GM12878 (cell line): ENCODE results near the gene CA5A. TPM values are rescaled to one million over a fixed set of nuclear protein-coding genes. Genes with fewer than 3 reads are reported as not detected.

Source experiments
- ATAC-seq: fragments of 200-7000 bp; cut with Tn5 transposase; 3 replicates; pipeline ENCODE4 v1.9.1; 2020; ENCODE audit warnings: mild to moderate bottlenecking, moderate library complexity
- BruUV-seq: library from RNA; stranded (reverse); fragments of 400-500 nt; replicated peaks from 2 replicates; lab custom pipeline; 2021; lab: Mats Ljungman, UMichigan
- CTCF ChIA-PET: fragments of 300-600 bp; sonication (Branson Sonifier 250); formaldehyde crosslinking; extraction: SDS; loops from one replicate; lab custom pipeline; 2021; ENCODE audit warnings: inconsistent platforms; lab: Yijun Ruan, JAX
- POLR2A ChIA-PET: fragments of 350-600 bp; formaldehyde crosslinking; extraction: SDS; loops from one replicate; lab custom pipeline; 2021; ENCODE audit warnings: inconsistent platforms; lab: Charles Lee
- RAD21 ChIA-PET: fragments of 300-600 bp; sonication (Branson Sonifier 250); formaldehyde crosslinking; loops from one replicate; lab custom pipeline; 2023; ENCODE audit warnings: antibody characterized with exemption; ENCODE audit not compliant: unreplicated experiment; lab: Charles Lee
- SMC1A ChIA-PET: fragments of 300-600 bp; sonication (Branson Sonifier 250); formaldehyde crosslinking; loops from one replicate; lab custom pipeline; 2023; ENCODE audit not compliant: unreplicated experiment, uncharacterized antibody; lab: Charles Lee
- DNase-seq: peaks from one replicate; pipeline ENCODE4 v3.0.0-alpha.2; 2011; ENCODE audit warnings: low read depth, low spot score
- FAIRE-seq: peaks from 3 replicates; lab custom pipeline; 2011; peaks lifted over from hg19 to GRCh38; lab: Jason Lieb, UNC
- H2AFZ ChIP-seq: 2 replicates; pipeline ENCODE4 v1.6.0; 2011; ENCODE audit warnings: low read depth, low read length, control low read depth; ENCODE audit not compliant: control insufficient read depth
- H3K27ac ChIP-seq: 2 replicates; pipeline ENCODE4 v1.5.1; 2011; ENCODE audit warnings: control low read depth; ENCODE audit not compliant: control insufficient read depth, insufficient read depth
- H3K27me3 ChIP-seq, 2 experiments: replicated peaks in 1 of 2; 2 replicates each; pipeline versions ENCODE4 v1.6.0 to v1.6.1; 2011; ENCODE audit warnings: low read length in 1 of 2; ENCODE audit not compliant: control insufficient read depth in 2 of 2, insufficient read depth in 2 of 2
- H3K36me3 ChIP-seq, 2 experiments: 2 replicates each; pipeline ENCODE4 v1.5.1; 2011; ENCODE audit warnings: low read length in 1 of 2; ENCODE audit not compliant: control insufficient read depth in 2 of 2, insufficient read depth in 2 of 2
- H3K4me1 ChIP-seq: 2 replicates; pipeline ENCODE4 v1.6.1; 2011; ENCODE audit warnings: mild to moderate bottlenecking, low read length, moderate library complexity, mixed read lengths; ENCODE audit not compliant: control insufficient read depth, insufficient read depth
- H3K4me2 ChIP-seq: 2 replicates; pipeline ENCODE4 v1.6.0; 2011; ENCODE audit warnings: control low read depth; ENCODE audit not compliant: control insufficient read depth, insufficient read depth
- H3K4me3 ChIP-seq: fragments of 200-600 bp; sonication (generic); 2 replicates; pipeline ENCODE4 v1.5.1; 2016
- H3K79me2 ChIP-seq: 2 replicates; pipeline ENCODE4 v1.6.0; 2011; ENCODE audit warnings: low read length; ENCODE audit not compliant: control insufficient read depth, insufficient read depth
- H3K9ac ChIP-seq: 2 replicates; pipeline ENCODE4 v1.8.0; 2011; ENCODE audit warnings: low read length, control low read depth, mixed read lengths; ENCODE audit not compliant: control insufficient read depth, insufficient read depth
- H3K9me3 ChIP-seq: replicated peaks from 3 replicates; pipeline ENCODE4 v1.5.1; 2011; ENCODE audit warnings: mild to moderate bottlenecking, low read length; ENCODE audit not compliant: control insufficient read depth, insufficient read depth
- H4K20me1 ChIP-seq: 2 replicates; pipeline ENCODE4 v1.6.0; 2011; ENCODE audit not compliant: control insufficient read depth, insufficient read depth
- BCL11A ChIP-seq: IDR thresholded peaks from 2 replicates; pipeline ENCODE4 v1.6.1; 2011; ENCODE audit warnings: low read depth, low read length
- CBX3 ChIP-seq: fragments of 200-600 bp; sonication (generic); IDR thresholded peaks from 2 replicates; pipeline ENCODE4 v1.6.1; 2016; ENCODE audit warnings: low read depth, borderline replicate concordance
- HCFC1 ChIP-seq: fragments of 150-350 bp; IDR thresholded peaks from 2 replicates; pipeline ENCODE4 v1.6.1; 2014; ENCODE audit warnings: low read length
- IKZF1 ChIP-seq: fragments of 450-650 bp; conservative IDR thresholded peaks from 2 replicates; pipeline ENCODE4 v1.6.1; 2017; ENCODE audit warnings: antibody characterized with exemption, mild to moderate bottlenecking
- MYC ChIP-seq: IDR thresholded peaks from 2 replicates; pipeline ENCODE4 v1.6.1; 2011; ENCODE audit warnings: mild to moderate bottlenecking, low read length, moderate library complexity, inconsistent platforms; ENCODE audit not compliant: insufficient read depth, insufficient replicate concordance, insufficient read length, severe bottlenecking
- NFIC ChIP-seq: IDR thresholded peaks from 2 replicates; pipeline ENCODE4 v1.6.1; 2012; ENCODE audit warnings: low read depth, mild to moderate bottlenecking, inconsistent platforms, low read length, moderate library complexity
- NFXL1 ChIP-seq: fragments of 450-650 bp; IDR thresholded peaks from 2 replicates; pipeline ENCODE4 v1.6.1; 2017; ENCODE audit warnings: antibody characterized with exemption, mild to moderate bottlenecking, borderline replicate concordance
- NR2C1 ChIP-seq: fragments of 450-650 bp; IDR thresholded peaks from 2 replicates; pipeline ENCODE4 v1.6.1; 2017; ENCODE audit warnings: antibody characterized with exemption, mild to moderate bottlenecking, moderate library complexity
- PAX5 ChIP-seq: IDR thresholded peaks from 2 replicates; pipeline ENCODE4 v1.6.1; 2011; ENCODE audit warnings: low read depth, low read length, borderline replicate concordance
- RAD51 ChIP-seq: fragments of 450-650 bp; IDR thresholded peaks from 2 replicates; pipeline ENCODE4 v1.6.1; 2016; ENCODE audit warnings: moderate library complexity, mild to moderate bottlenecking, inconsistent platforms
- RELA ChIP-seq: fragments of 450-650 bp; IDR thresholded peaks from 2 replicates; pipeline ENCODE4 v1.8.0; 2014; ENCODE audit warnings: borderline replicate concordance; ENCODE audit not compliant: partially characterized antibody
- REST ChIP-seq: IDR thresholded peaks from 2 replicates; pipeline ENCODE4 v1.6.1; 2012; ENCODE audit warnings: mild to moderate bottlenecking, low read depth, low read length
- SIN3A ChIP-seq: IDR thresholded peaks from 2 replicates; pipeline ENCODE4 v1.6.1; 2012; ENCODE audit warnings: low read depth, low read length, improper control_type of control experiment
- SPI1 ChIP-seq: IDR thresholded peaks from 2 replicates; pipeline ENCODE4 v1.6.1; 2011; ENCODE audit warnings: low read depth, mild to moderate bottlenecking, low read length, moderate library complexity, borderline replicate concordance; ENCODE audit not compliant: insufficient read depth
- SUPT20H ChIP-seq: IDR thresholded peaks from 2 replicates; pipeline ENCODE4 v1.6.1; 2011; ENCODE audit warnings: low read depth, mild to moderate bottlenecking, low read length, moderate library complexity, borderline replicate concordance; ENCODE audit not compliant: control insufficient read depth
- TAF1 ChIP-seq: IDR thresholded peaks from 2 replicates; pipeline ENCODE4 v1.6.1; 2011; ENCODE audit warnings: mild to moderate bottlenecking, low read depth, low read length, borderline replicate concordance
- WGBS: methylation state at CpG from one replicate; pipeline ENCODE4 v1.1.6; 2016; ENCODE audit warnings: low lambda C conversion rate; ENCODE audit not compliant: insufficient replicate concordance, insufficient coverage; ENCODE audit errors: missing lambda C conversion rate; 5-methylcytosine and 5-hydroxymethylcytosine counted together
- in situ Hi-C: fragments of 300-500 bp; cut with MboI; formaldehyde crosslinking; loops from 9 replicates; pipeline ENCODE4 v1.14.3; 2018; ENCODE audit warnings: mixed read lengths
- intact Hi-C: fragments of 100-400 bp; cut with micrococcal nuclease; formaldehyde crosslinking; loops from one replicate; pipeline ENCODE4 v1.14.2; 2022; ENCODE audit not compliant: unreplicated experiment
- polyA plus RNA-seq, 11 experiments: library from polyadenylated mRNA; depleted of rRNA in 4 of 11; unstranded in 6 of 11; stranded (reverse) in 5 of 11; fragments of >200 nt; fragmentation: Nextera tagmentation in 4 of 11; fragmentation: Illumina TruSeq in 1 of 11; extraction: Ambion mirVana in 4 of 11; extraction: Trizol in 1 of 11; gene quantifications; 1 replicate in 1 of 11; 2 replicates in 10 of 11; pipeline versions ENCODE4 v1.2.1 to v1.2.3, GENCODE V29; 2011 to 2016; ENCODE audit warnings: inconsistent platforms in 2 of 11, missing spikeins in 2 of 11, low read depth in 1 of 11
- total RNA-seq, 4 experiments: library from RNA; depleted of rRNA in 3 of 4; stranded (reverse); fragments of >200 nt in 3 of 4; fragmentation: Illumina TruSeq in 1 of 4; extraction: Trizol in 1 of 4; gene quantifications; 2 replicates each; pipeline versions ENCODE4 v1.2.1 to v1.2.3, GENCODE V29; 2013 to 2021

The CA5A gene
- total and polyA plus RNA-seq, 10 of the 15 experiments (the other 5 are each of a cell fraction or from before 2014, with no cell fraction given) = not detected

- BruUV-seq = no TSS peak
- ChIA-PET SMC1A (no interaction called here), CTCF (no interaction called here), POLR2A (no interaction called here), RAD21 (no interaction called here)
- WGBS = 72% methylated on average over 12 of the region's 13 CpGs
- DNase-seq = no peak
- FAIRE-seq = no peak
- Histone ChIP-seq H4K20me1 (no peaks in the 10 kb centered on the region), H3K79me2 (no peaks in the 10 kb centered on the region), H3K4me3 (no peak overlapping the region), H3K9me3 (no peaks in the 10 kb centered on the region), H3K27me3 (no peaks in the 10 kb centered on the region), H2AFZ (no peak overlapping the region), H3K27ac (no peak overlapping the region), H3K9ac (no peak overlapping the region), H3K36me3 (no peaks in the 10 kb centered on the region; a peak in 1 of 4 replicates), H3K4me2 (no peak overlapping the region), H3K4me1 (peaks cover 8% of the 10 kb centered on the region)
- intact Hi-C loops = no loop called here
- TF ChIP-seq IKZF1 (no peak), RELA (no peak), SPI1 (no peak), SUPT20H (no peak), TAF1 (no peak)
- ATAC-seq = no peak
- in situ Hi-C loops = no loop called here
These were observed 18.0 kb downstream of the CA5A start for GRCh38 chr16:87918338-87918737.

- no peak overlapping the region for H3K4me2 ChIP-seq
- 48% methylated on average over 9 of the region's 9 CpGs for WGBS
- RAD21 ChIA-PET = no interaction called here
- intact Hi-C loops (no loop called here), in situ Hi-C loops (no loop called here)
- no peaks in the 10 kb centered on the region for H3K4me1 ChIP-seq
- H3K4me3 ChIP-seq = no peak overlapping the region
- no peaks in the 10 kb centered on the region for H4K20me1 ChIP-seq
- FAIRE-seq = no peak
- SMC1A ChIA-PET = no interaction called here
- no peaks in the 10 kb centered on the region for H3K27me3 ChIP-seq
- CTCF ChIA-PET = no interaction called here
- no peak for ATAC-seq
- H3K36me3 ChIP-seq = no peaks in the 10 kb centered on the region; a peak in 1 of 4 replicates
- no peak overlapping the region for H3K27ac ChIP-seq
- no peak for DNase-seq
- H3K79me2 ChIP-seq = no peaks in the 10 kb centered on the region
- H3K9ac ChIP-seq = no peak overlapping the region
- H3K9me3 ChIP-seq = no peaks in the 10 kb centered on the region
- H2AFZ ChIP-seq = no peak overlapping the region
- POLR2A ChIA-PET = no interaction called here
- no TSS peak for BruUV-seq
- TF ChIP-seq HCFC1 (no peak), SIN3A (no peak), NFXL1 (no peak), CBX3 (no peak), NFIC (no peak), BCL11A (no peak), NR2C1 (no peak), MYC (no peak), PAX5 (no peak), REST (no peak), RAD51 (no peak)
These were observed 18.8 kb downstream of the CA5A start for GRCh38 chr16:87917503-87917902.
